K562 (cell line): ENCODE data around the gene METRN. TPM values are rescaled to one million over a fixed set of nuclear protein-coding genes. Genes with fewer than 3 reads are reported as not detected.

Experiments
- CC2D1A ChIP-seq: fragments of 450-650 bp; IDR thresholded peaks from 2 replicates; pipeline ENCODE4 v1.6.1; 2017; ENCODE audit warnings: mild to moderate bottlenecking
- GABPB1 ChIP-seq: sonication (generic); formaldehyde crosslinking; IDR thresholded peaks from 2 replicates; pipeline ENCODE4 v1.8.0; 2022; ENCODE audit warnings: mild to moderate bottlenecking, missing genetic modification reagents
- GTF2A2 ChIP-seq: IDR thresholded peaks from 2 replicates; pipeline ENCODE4 v1.6.1; 2016; ENCODE audit warnings: mild to moderate bottlenecking, missing genetic modification characterization, missing compliant biosample characterization
- HDAC6 ChIP-seq: IDR thresholded peaks from 2 replicates; pipeline ENCODE4 v1.6.1; 2012; ENCODE audit warnings: low read depth, mild to moderate bottlenecking, control low read depth, inconsistent platforms, low read length, moderate library complexity
- RUNX1 ChIP-seq: sonication (generic); IDR thresholded peaks from 2 replicates; pipeline ENCODE4 v1.6.1; 2016; ENCODE audit warnings: antibody characterized with exemption, low read depth
- SETDB1 ChIP-seq: IDR thresholded peaks from one replicate; pipeline ENCODE4 v1.6.1; 2012; ENCODE audit warnings: low read length, control low read depth, inconsistent platforms
- SMARCB1 ChIP-seq: IDR thresholded peaks from 2 replicates; pipeline ENCODE4 v1.6.1; 2011; ENCODE audit warnings: improper control_type of control experiment, low read depth; ENCODE audit not compliant: insufficient read length
- SRSF3 ChIP-seq: fragments of 200-400 bp; formaldehyde crosslinking; IDR thresholded peaks from 2 replicates; pipeline ENCODE4 v1.6.1; 2016; ENCODE audit warnings: mild to moderate bottlenecking, low read length, moderate library complexity; ENCODE audit not compliant: insufficient read depth
- SRSF7 ChIP-seq: fragments of 200-400 bp; formaldehyde crosslinking; optimal IDR thresholded peaks from 2 replicates; pipeline ENCODE3; 2017; ENCODE audit warnings: mild to moderate bottlenecking, low read depth, low read length
- TARDBP ChIP-seq: fragments of 450-650 bp; IDR thresholded peaks from 2 replicates; pipeline ENCODE4 v1.6.1; 2016
- ZKSCAN8 ChIP-seq: fragments of 200-800 bp; sonication (Bioruptor generic); IDR thresholded peaks from 2 replicates; pipeline ENCODE4 v1.6.1; 2016; ENCODE audit warnings: missing genetic modification characterization, missing compliant biosample characterization
- ZNF140 ChIP-seq: fragments of 250-450 bp; sonication (Bioruptor Pico); IDR thresholded peaks from 2 replicates; pipeline ENCODE4 v1.8.0; 2021; ENCODE audit warnings: moderate library complexity, mild to moderate bottlenecking, inconsistent platforms
- ZNF212 ChIP-seq: fragments of 450-650 bp; formaldehyde crosslinking; IDR thresholded peaks from 2 replicates; pipeline ENCODE4 v1.4.0; 2020; ENCODE audit warnings: mild to moderate bottlenecking
- ZNF75A ChIP-seq: fragments of 450-650 bp; formaldehyde crosslinking; IDR thresholded peaks from 2 replicates; pipeline ENCODE4 v1.4.0; 2020; ENCODE audit warnings: mild to moderate bottlenecking
- polyA plus RNA-seq, 8 experiments: library from polyadenylated mRNA; depleted of rRNA in 4 of 8; stranded (reverse) in 5 of 8; unstranded in 3 of 8; fragments of >200 nt; fragmentation: Nextera tagmentation in 2 of 8; fragmentation: Illumina TruSeq in 1 of 8; extraction: Ambion mirVana in 2 of 8; extraction: Trizol in 1 of 8; gene quantifications; 2 replicates each; pipeline versions ENCODE4 v1.2.1 to v1.2.3, GENCODE V29; 2011 to 2014; ENCODE audit warnings: inconsistent platforms in 1 of 8, missing spikeins in 1 of 8
- total RNA-seq, 7 experiments: library from RNA; depleted of rRNA in 6 of 7; stranded (reverse); fragments of >200 nt in 6 of 7; fragmentation: Illumina TruSeq in 2 of 7; extraction: Trizol in 2 of 7; gene quantifications; 2 replicates each; pipeline versions ENCODE4 v1.2.1 to v1.2.3, GENCODE V29; 2011 to 2021; ENCODE audit warnings: low replicate concordance in 1 of 7
- TF ChIP-seq, protein P1 (sequence below): conservative IDR thresholded peaks from 2 replicates; pipeline ENCODE4 v1.6.1; 2011; ENCODE audit warnings: low read depth, mild to moderate bottlenecking, low read length; ENCODE audit not compliant: control insufficient read depth
- TF ChIP-seq, protein P2 (sequence below): fragments of 450-650 bp; IDR thresholded peaks from 2 replicates; pipeline ENCODE4 v1.7.0; 2016; ENCODE audit warnings: borderline replicate concordance
- TF ChIP-seq, protein P3 (sequence below): fragments of 250-450 bp; sonication (Bioruptor Pico); IDR thresholded peaks from 2 replicates; pipeline ENCODE4 v1.6.1; 2021; ENCODE audit warnings: mild to moderate bottlenecking
- TF ChIP-seq, protein P4 (sequence below): sonication (generic); formaldehyde crosslinking; IDR thresholded peaks from 2 replicates; pipeline ENCODE4 v1.8.1; 2023; ENCODE audit warnings: mild to moderate bottlenecking, missing genetic modification reagents
- TF ChIP-seq, protein P5 (sequence below): sonication (generic); IDR thresholded peaks from 2 replicates; pipeline ENCODE4 v1.6.1; 2016
- TF ChIP-seq, protein P6 (sequence below): fragments of 450-650 bp; formaldehyde crosslinking; IDR thresholded peaks from 2 replicates; pipeline ENCODE4 v1.4.0; 2022; ENCODE audit warnings: mild to moderate bottlenecking, moderate library complexity

METRN gene
- total and polyA plus RNA-seq, 9 of the 15 experiments (the other 6 are each of a cell fraction or from before 2014, with no cell fraction given), result 0.20 to 89.8 (median 15.4) TPM

DNA sequence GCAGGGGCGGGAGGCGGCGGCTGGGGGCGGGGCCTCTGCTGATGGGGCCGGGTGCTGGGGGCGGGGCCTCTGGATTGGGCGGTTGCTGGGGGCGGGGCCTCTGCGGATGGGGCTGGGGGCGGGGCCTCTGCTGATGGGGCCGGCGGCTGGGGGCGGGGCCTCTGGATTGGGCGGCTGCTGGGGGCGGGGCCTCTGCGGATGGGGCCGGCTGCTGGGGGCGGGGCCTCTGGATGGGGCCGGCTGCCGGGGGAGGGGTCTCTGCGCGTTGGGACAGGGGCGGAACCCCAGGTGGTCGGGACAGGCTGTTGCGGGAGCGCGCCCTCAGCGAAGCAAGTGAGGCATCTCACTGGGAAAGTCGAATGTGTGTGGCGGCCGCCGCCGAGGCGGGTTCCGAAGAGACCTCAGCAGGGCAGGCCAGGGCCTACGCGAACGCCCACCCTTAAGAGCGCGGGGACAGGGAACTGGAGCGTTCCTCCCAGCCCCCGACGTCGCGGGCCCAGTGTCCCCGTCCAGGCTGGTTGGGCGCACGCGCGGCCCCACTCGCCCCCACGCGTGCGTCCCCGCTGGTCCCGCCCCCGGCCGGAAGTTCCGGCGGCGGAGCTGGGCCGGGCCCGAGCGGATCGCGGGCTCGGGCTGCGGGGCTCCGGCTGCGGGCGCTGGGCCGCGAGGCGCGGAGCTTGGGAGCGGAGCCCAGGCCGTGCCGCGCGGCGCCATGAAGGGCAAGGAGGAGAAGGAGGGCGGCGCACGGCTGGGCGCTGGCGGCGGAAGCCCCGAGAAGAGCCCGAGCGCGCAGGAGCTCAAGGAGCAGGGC lies 34.9 kb upstream of the METRN start, which contains the start of gene STUB1 (continued):
- TF ChIP-seq, protein P1, sequence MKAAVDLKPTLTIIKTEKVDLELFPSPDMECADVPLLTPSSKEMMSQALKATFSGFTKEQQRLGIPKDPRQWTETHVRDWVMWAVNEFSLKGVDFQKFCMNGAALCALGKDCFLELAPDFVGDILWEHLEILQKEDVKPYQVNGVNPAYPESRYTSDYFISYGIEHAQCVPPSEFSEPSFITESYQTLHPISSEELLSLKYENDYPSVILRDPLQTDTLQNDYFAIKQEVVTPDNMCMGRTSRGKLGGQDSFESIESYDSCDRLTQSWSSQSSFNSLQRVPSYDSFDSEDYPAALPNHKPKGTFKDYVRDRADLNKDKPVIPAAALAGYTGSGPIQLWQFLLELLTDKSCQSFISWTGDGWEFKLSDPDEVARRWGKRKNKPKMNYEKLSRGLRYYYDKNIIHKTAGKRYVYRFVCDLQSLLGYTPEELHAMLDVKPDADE, result no peak
- TF ChIP-seq, protein P2, sequence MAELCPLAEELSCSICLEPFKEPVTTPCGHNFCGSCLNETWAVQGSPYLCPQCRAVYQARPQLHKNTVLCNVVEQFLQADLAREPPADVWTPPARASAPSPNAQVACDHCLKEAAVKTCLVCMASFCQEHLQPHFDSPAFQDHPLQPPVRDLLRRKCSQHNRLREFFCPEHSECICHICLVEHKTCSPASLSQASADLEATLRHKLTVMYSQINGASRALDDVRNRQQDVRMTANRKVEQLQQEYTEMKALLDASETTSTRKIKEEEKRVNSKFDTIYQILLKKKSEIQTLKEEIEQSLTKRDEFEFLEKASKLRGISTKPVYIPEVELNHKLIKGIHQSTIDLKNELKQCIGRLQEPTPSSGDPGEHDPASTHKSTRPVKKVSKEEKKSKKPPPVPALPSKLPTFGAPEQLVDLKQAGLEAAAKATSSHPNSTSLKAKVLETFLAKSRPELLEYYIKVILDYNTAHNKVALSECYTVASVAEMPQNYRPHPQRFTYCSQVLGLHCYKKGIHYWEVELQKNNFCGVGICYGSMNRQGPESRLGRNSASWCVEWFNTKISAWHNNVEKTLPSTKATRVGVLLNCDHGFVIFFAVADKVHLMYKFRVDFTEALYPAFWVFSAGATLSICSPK, result no peak
- TF ChIP-seq TARDBP, result peak; percentile 85
- no peak for TF ChIP-seq ZNF75A (CRISPR knock-in tag)
- TF ChIP-seq HDAC6, result no peak
- no peak for TF ChIP-seq SRSF3
- no peak for TF ChIP-seq ZNF140 (CRISPR knock-in tag)
- TF ChIP-seq, protein P3, sequence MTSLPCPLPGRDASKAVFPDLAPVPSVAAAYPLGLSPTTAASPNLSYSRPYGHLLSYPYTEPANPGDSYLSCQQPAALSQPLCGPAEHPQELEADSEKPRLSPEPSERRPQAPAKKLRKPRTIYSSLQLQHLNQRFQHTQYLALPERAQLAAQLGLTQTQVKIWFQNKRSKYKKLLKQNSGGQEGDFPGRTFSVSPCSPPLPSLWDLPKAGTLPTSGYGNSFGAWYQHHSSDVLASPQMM (CRISPR knock-in tag), result no peak
- no peak for TF ChIP-seq ZNF212 (CRISPR knock-in tag)
- no peak for TF ChIP-seq GTF2A2 (tag)
- TF ChIP-seq, protein P4, sequence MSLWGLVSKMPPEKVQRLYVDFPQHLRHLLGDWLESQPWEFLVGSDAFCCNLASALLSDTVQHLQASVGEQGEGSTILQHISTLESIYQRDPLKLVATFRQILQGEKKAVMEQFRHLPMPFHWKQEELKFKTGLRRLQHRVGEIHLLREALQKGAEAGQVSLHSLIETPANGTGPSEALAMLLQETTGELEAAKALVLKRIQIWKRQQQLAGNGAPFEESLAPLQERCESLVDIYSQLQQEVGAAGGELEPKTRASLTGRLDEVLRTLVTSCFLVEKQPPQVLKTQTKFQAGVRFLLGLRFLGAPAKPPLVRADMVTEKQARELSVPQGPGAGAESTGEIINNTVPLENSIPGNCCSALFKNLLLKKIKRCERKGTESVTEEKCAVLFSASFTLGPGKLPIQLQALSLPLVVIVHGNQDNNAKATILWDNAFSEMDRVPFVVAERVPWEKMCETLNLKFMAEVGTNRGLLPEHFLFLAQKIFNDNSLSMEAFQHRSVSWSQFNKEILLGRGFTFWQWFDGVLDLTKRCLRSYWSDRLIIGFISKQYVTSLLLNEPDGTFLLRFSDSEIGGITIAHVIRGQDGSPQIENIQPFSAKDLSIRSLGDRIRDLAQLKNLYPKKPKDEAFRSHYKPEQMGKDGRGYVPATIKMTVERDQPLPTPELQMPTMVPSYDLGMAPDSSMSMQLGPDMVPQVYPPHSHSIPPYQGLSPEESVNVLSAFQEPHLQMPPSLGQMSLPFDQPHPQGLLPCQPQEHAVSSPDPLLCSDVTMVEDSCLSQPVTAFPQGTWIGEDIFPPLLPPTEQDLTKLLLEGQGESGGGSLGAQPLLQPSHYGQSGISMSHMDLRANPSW (CRISPR knock-in tag), result no peak
- no peak for TF ChIP-seq ZKSCAN8
- TF ChIP-seq, protein P5, sequence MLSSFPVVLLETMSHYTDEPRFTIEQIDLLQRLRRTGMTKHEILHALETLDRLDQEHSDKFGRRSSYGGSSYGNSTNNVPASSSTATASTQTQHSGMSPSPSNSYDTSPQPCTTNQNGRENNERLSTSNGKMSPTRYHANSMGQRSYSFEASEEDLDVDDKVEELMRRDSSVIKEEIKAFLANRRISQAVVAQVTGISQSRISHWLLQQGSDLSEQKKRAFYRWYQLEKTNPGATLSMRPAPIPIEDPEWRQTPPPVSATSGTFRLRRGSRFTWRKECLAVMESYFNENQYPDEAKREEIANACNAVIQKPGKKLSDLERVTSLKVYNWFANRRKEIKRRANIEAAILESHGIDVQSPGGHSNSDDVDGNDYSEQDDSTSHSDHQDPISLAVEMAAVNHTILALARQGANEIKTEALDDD, result no peak
- TF ChIP-seq RUNX1, result no peak
- no peak for TF ChIP-seq SMARCB1
- TF ChIP-seq SRSF7, result no peak
- TF ChIP-seq GABPB1, result peak; percentile 68
- TF ChIP-seq, protein P6, sequence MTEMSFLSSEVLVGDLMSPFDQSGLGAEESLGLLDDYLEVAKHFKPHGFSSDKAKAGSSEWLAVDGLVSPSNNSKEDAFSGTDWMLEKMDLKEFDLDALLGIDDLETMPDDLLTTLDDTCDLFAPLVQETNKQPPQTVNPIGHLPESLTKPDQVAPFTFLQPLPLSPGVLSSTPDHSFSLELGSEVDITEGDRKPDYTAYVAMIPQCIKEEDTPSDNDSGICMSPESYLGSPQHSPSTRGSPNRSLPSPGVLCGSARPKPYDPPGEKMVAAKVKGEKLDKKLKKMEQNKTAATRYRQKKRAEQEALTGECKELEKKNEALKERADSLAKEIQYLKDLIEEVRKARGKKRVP (CRISPR knock-in tag), result no peak
- no peak for TF ChIP-seq CC2D1A
- no peak for TF ChIP-seq SETDB1
